H9 (cell line): ENCODE results near the gene DCDC2C. TPM values are rescaled to one million over a fixed set of nuclear protein-coding genes. Genes with fewer than 3 reads are reported as not detected.

Experiments
- DNase-seq: peaks from one replicate; pipeline ENCODE4 v3.0.0-alpha.2; 2017
- H2AFZ ChIP-seq: one replicate; pipeline ENCODE4 v1.6.1; 2013; ENCODE audit warnings: mild to moderate bottlenecking, low read length, control low read depth, moderate library complexity
- H2AK5ac ChIP-seq: 2 replicates; pipeline ENCODE4 v1.6.1; 2013; ENCODE audit warnings: low read length, control low read depth, mixed read lengths; ENCODE audit not compliant: insufficient read length
- H2BK120ac ChIP-seq: one replicate; pipeline ENCODE4 v1.6.1; 2013; ENCODE audit warnings: low read depth, mild to moderate bottlenecking, low read length, control low read depth, inconsistent platforms; ENCODE audit not compliant: poor library complexity, severe bottlenecking
- H2BK12ac ChIP-seq: 2 replicates; pipeline ENCODE4 v1.6.1; 2013; ENCODE audit warnings: low read length, control low read depth, mixed read lengths, low read depth; ENCODE audit not compliant: insufficient read length
- H2BK15ac ChIP-seq: 2 replicates; pipeline ENCODE4 v1.6.1; 2013; ENCODE audit warnings: low read depth, low read length, control low read depth
- H2BK20ac ChIP-seq: one replicate; pipeline ENCODE4 v1.6.1; 2013; ENCODE audit warnings: low read depth, mild to moderate bottlenecking, low read length, control low read depth, inconsistent platforms; ENCODE audit not compliant: poor library complexity, severe bottlenecking
- H2BK5ac ChIP-seq: 2 replicates; pipeline ENCODE4 v1.6.1; 2013; ENCODE audit warnings: low read length, control low read depth, mixed read lengths; ENCODE audit not compliant: insufficient read length
- H3K14ac ChIP-seq: 2 replicates; pipeline ENCODE4 v1.6.1; 2013; ENCODE audit warnings: low read length, control low read depth; ENCODE audit not compliant: insufficient read depth
- H3K18ac ChIP-seq: 2 replicates; pipeline ENCODE4 v1.6.1; 2013; ENCODE audit warnings: low read depth, mild to moderate bottlenecking, mixed read lengths, low read length, control low read depth; ENCODE audit not compliant: insufficient read length
- H3K23ac ChIP-seq: 2 replicates; pipeline ENCODE4 v1.6.1; 2013; ENCODE audit warnings: low read length, control low read depth, mixed read lengths, low read depth; ENCODE audit not compliant: insufficient read length
- H3K23me2 ChIP-seq: 2 replicates; pipeline ENCODE4 v1.6.1; 2013; ENCODE audit warnings: low read depth, mild to moderate bottlenecking, mixed read lengths, low read length, control low read depth; ENCODE audit not compliant: insufficient read length, poor library complexity, severe bottlenecking
- H3K27ac ChIP-seq: 2 replicates; pipeline ENCODE4 v1.5.1; 2013; ENCODE audit warnings: low read length, control low read depth, mixed read lengths, low read depth; ENCODE audit not compliant: insufficient read length
- H3K27me3 ChIP-seq: 2 replicates; pipeline ENCODE4 v1.6.1; 2013; ENCODE audit warnings: low read length, control low read depth, inconsistent platforms; ENCODE audit not compliant: insufficient read depth
- H3K4ac ChIP-seq: 2 replicates; pipeline ENCODE4 v1.6.1; 2013; ENCODE audit warnings: low read depth, mild to moderate bottlenecking, control low read depth, inconsistent platforms, low read length, moderate library complexity
- H3K4me1 ChIP-seq: 2 replicates; pipeline ENCODE4 v1.6.1; 2013; ENCODE audit warnings: low read length, control low read depth, inconsistent platforms; ENCODE audit not compliant: insufficient read depth
- H3K4me2 ChIP-seq: 2 replicates; pipeline ENCODE4 v1.6.1; 2013; ENCODE audit warnings: low read length, control low read depth, mixed read lengths; ENCODE audit not compliant: insufficient read length, insufficient read depth
- H3K56ac ChIP-seq: 2 replicates; pipeline ENCODE4 v1.6.1; 2013; ENCODE audit warnings: low read depth, mild to moderate bottlenecking, mixed read lengths, low read length, control low read depth; ENCODE audit not compliant: insufficient read length
- H3K79me1 ChIP-seq: 2 replicates; pipeline ENCODE4 v1.6.1; 2013; ENCODE audit warnings: low read depth, mild to moderate bottlenecking, moderate library complexity, low read length, control low read depth, inconsistent platforms; ENCODE audit not compliant: insufficient read depth, poor library complexity, severe bottlenecking
- H3K79me2 ChIP-seq: 2 replicates; pipeline ENCODE4 v1.6.1; 2013; ENCODE audit warnings: low read length, control low read depth, inconsistent platforms; ENCODE audit not compliant: insufficient read depth
- H3K9ac ChIP-seq: 2 replicates; pipeline ENCODE4 v1.6.1; 2013; ENCODE audit warnings: low read length, control low read depth, mixed read lengths; ENCODE audit not compliant: insufficient read length; ENCODE audit errors: extremely low read depth
- H3K9me3 ChIP-seq: one replicate; pipeline ENCODE4 v1.6.1; 2013; ENCODE audit warnings: low read depth, low read length, inconsistent platforms; ENCODE audit not compliant: control insufficient read depth
- H3T11ph ChIP-seq: one replicate; pipeline ENCODE4 v1.6.1; 2013; ENCODE audit warnings: mild to moderate bottlenecking, low read length, control low read depth, inconsistent platforms
- H4K20me1 ChIP-seq: one replicate; pipeline ENCODE4 v1.6.1; 2013; ENCODE audit not compliant: control insufficient read depth, insufficient read length, insufficient read depth
- H4K5ac ChIP-seq: 2 replicates; pipeline ENCODE4 v1.6.1; 2013; ENCODE audit warnings: low read depth, mild to moderate bottlenecking, mixed read lengths, low read length, control low read depth; ENCODE audit not compliant: insufficient read length
- H4K8ac ChIP-seq: replicated peaks from 2 replicates; pipeline ENCODE4 v1.6.1; 2013; ENCODE audit warnings: low read length, control low read depth, mixed read lengths, low read depth; ENCODE audit not compliant: insufficient read length
- H4K91ac ChIP-seq: 2 replicates; pipeline ENCODE4 v1.6.1; 2013; ENCODE audit warnings: low read depth, mild to moderate bottlenecking, moderate library complexity, mixed read lengths, low read length, control low read depth; ENCODE audit not compliant: insufficient read length
- H3K27ac Mint-ChIP-seq, 3 experiments: 2 replicates in 2 of 3; 3 replicates in 1 of 3; pipeline ENCODE4 v1.8.0; 2020 to 2021; ENCODE audit warnings: mixed read lengths in 3 of 3, mild to moderate bottlenecking in 1 of 3, moderate library complexity in 1 of 3
- H3K27me3 Mint-ChIP-seq: 2 replicates; pipeline ENCODE4 v1.8.0; 2021; ENCODE audit warnings: low read depth, mild to moderate bottlenecking, moderate library complexity, mixed read lengths
- H3K36me3 Mint-ChIP-seq, 3 experiments: 2 replicates in 2 of 3; 3 replicates in 1 of 3; pipeline ENCODE4 v1.8.0; 2020 to 2021; ENCODE audit warnings: low read depth in 3 of 3, mixed read lengths in 3 of 3; ENCODE audit not compliant: insufficient read depth in 1 of 3
- H3K4me1 Mint-ChIP-seq, 2 experiments: 2 replicates each; pipeline ENCODE4 v1.8.0; 2020; ENCODE audit warnings: mixed read lengths in 2 of 2
- H3K4me3 Mint-ChIP-seq, 2 experiments: 2 replicates in 1 of 2; 3 replicates in 1 of 2; pipeline ENCODE4 v1.8.0; 2020 to 2021; ENCODE audit warnings: mild to moderate bottlenecking in 2 of 2, mixed read lengths in 2 of 2, moderate library complexity in 1 of 2
- H3K9me3 Mint-ChIP-seq, 2 experiments: 2 replicates in 1 of 2; 3 replicates in 1 of 2; pipeline ENCODE4 v1.8.0; 2020; ENCODE audit warnings: mild to moderate bottlenecking in 2 of 2, mixed read lengths in 2 of 2, moderate library complexity in 1 of 2
- WGBS: extraction: QIAGEN DNeasy Blood & Tissue Kit; methylation state at CpG from one replicate; pipeline ENCODE4 v1.1.7; 2013; ENCODE audit warnings: missing lambda C conversion rate, low lambda C conversion rate, mixed read lengths; ENCODE audit not compliant: insufficient read length; ENCODE audit errors: extremely low coverage; 5-methylcytosine and 5-hydroxymethylcytosine counted together
- long read RNA-seq: library from polyadenylated mRNA; unstranded; transcript quantifications from one replicate; pipeline ENCODE4 v2.0.0, GENCODE V29; 2020
- total RNA-seq: library from RNA; stranded (reverse); gene quantifications from 2 replicates; pipeline ENCODE4 v1.2.1, GENCODE V29; 2021
- TF ChIP-seq, protein P1 (sequence below): fragments of 200-600 bp; sonication (generic); conservative IDR thresholded peaks from 3 replicates; pipeline ENCODE4 v1.8.0; 2021; ENCODE audit warnings: antibody characterized with exemption, mild to moderate bottlenecking

Gene DCDC2C, protein sequence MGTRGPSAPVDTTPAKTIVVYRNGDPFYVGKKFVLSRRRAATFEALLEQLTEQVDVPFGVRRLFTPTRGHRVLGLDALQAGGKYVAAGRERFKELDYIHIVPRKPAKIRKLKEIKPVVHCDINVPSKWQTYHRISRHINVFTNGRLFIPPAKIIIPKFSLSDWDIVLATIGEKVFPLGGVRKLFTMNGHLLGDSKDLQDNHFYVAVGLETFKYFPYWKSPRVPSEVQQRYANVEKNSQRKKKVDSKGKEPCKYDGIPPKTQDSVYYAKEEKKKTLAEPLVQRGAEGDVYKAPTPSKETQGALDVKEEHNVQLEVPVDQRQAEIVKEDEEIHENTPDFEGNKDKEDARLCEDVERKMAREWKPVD
- total RNA-seq, result not detected in 2 replicates
- long read RNA-seq, result 0 reads

DNA sequence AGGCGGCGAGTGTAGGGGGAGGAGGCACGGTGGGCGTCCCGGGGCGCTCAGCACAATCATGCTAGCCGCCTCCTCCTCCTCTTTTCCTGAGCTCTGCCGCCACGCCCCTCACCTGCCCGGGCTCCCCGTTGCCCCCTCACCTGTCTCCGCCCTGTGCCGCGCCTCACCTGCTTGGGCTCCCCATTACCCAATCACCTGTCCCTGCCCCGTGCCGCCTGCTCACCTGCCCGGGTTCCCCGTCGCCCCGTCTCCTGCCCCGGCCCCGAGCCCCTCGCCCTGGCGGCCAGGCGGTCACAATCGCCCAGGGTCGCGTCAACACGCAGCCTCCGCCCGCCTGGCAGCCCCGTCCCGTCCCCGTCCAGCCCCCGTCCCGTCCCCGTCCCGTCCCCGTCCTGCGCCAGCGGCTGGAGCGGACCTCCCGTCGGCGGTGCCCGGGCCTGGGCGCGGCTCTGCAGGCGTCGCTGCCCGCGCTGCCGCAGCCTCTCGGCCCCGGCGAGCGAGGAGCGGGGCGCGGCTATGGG is at the start of gene DCDC2C:
Gene DCDC2C, plus strand, starts transcription at position 340 of the 521 bp plus-strand sequence. Its CDS starts 177 bp downstream, at position 517.
- peaks cover 13 to 14% of the 10 kb centered on the region in 2 experiments for H3K4me1 Mint-ChIP-seq
- Histone ChIP-seq H2BK120ac (no peak within 1 kb of the TSS), H4K20me1 (no peaks in the 10 kb centered on the region), H3T11ph (no peak within 1 kb of the TSS), H4K5ac (no peak within 1 kb of the TSS), H2AK5ac (no peak within 1 kb of the TSS), H4K8ac (no peak within 1 kb of the TSS), H3K23ac (no peak within 1 kb of the TSS), H3K9me3 (no peaks in the 10 kb centered on the region), H3K9ac (no peak within 1 kb of the TSS), H2BK15ac (no peak within 1 kb of the TSS), H2BK5ac (no peak within 1 kb of the TSS), H3K14ac (no peak within 1 kb of the TSS), H3K79me1 (no peaks in the 10 kb centered on the region), H3K23me2 (no peaks in the 10 kb centered on the region), H3K27ac (no peak within 1 kb of the TSS), H3K4ac (no peak within 1 kb of the TSS), H2BK12ac (no peak within 1 kb of the TSS), H2BK20ac (no peak within 1 kb of the TSS), H4K91ac (no peak within 1 kb of the TSS), H3K79me2 (no peaks in the 10 kb centered on the region), H3K18ac (no peak within 1 kb of the TSS), H3K56ac (no peak within 1 kb of the TSS), H3K4me1 (no peaks in the 10 kb centered on the region; the same call in 1 of the 2 replicates), H3K4me2 (peak within 1 kb of the TSS; percentile 3), H3K27me3 (no peaks in the 10 kb centered on the region; the same call in 1 of the 2 replicates), H2AFZ (no peak within 1 kb of the TSS)
- H3K36me3 Mint-ChIP-seq, result peaks cover 0 to 6% (median 3%) of the 10 kb centered on the region in 3 experiments; a peak in 2 of 7 replicates
- no peak within 1 kb of the TSS for H3K27ac Mint-ChIP-seq
- no peak for DNase-seq
- H3K27me3 Mint-ChIP-seq, result peaks cover 68% of the 10 kb centered on the region
- peaks cover 7 to 8% of the 10 kb centered on the region in 2 experiments for H3K9me3 Mint-ChIP-seq
- H3K4me3 Mint-ChIP-seq, result peak within 1 kb of the TSS; percentile 66 to 80
- no CpG with 5 or more reads among the region's 60 CpGs for WGBS
- TF ChIP-seq, protein P1, sequence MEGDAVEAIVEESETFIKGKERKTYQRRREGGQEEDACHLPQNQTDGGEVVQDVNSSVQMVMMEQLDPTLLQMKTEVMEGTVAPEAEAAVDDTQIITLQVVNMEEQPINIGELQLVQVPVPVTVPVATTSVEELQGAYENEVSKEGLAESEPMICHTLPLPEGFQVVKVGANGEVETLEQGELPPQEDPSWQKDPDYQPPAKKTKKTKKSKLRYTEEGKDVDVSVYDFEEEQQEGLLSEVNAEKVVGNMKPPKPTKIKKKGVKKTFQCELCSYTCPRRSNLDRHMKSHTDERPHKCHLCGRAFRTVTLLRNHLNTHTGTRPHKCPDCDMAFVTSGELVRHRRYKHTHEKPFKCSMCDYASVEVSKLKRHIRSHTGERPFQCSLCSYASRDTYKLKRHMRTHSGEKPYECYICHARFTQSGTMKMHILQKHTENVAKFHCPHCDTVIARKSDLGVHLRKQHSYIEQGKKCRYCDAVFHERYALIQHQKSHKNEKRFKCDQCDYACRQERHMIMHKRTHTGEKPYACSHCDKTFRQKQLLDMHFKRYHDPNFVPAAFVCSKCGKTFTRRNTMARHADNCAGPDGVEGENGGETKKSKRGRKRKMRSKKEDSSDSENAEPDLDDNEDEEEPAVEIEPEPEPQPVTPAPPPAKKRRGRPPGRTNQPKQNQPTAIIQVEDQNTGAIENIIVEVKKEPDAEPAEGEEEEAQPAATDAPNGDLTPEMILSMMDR, result no peak
